ENCODE results near the gene TOR1B. TPM values are rescaled to one million over a fixed set of nuclear protein-coding genes. Genes with fewer than 3 reads are reported as not detected.

The TOR1B gene
- total RNA-seq, 4 donors from 2014 or later, result 4.1 to 33.9 (median 13.2) TPM

GRCh38 chr9:129813661-129814060 lies 10.7 kb downstream of the TOR1B start:
- TF ChIP-seq, protein P1, sequence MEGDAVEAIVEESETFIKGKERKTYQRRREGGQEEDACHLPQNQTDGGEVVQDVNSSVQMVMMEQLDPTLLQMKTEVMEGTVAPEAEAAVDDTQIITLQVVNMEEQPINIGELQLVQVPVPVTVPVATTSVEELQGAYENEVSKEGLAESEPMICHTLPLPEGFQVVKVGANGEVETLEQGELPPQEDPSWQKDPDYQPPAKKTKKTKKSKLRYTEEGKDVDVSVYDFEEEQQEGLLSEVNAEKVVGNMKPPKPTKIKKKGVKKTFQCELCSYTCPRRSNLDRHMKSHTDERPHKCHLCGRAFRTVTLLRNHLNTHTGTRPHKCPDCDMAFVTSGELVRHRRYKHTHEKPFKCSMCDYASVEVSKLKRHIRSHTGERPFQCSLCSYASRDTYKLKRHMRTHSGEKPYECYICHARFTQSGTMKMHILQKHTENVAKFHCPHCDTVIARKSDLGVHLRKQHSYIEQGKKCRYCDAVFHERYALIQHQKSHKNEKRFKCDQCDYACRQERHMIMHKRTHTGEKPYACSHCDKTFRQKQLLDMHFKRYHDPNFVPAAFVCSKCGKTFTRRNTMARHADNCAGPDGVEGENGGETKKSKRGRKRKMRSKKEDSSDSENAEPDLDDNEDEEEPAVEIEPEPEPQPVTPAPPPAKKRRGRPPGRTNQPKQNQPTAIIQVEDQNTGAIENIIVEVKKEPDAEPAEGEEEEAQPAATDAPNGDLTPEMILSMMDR (IDR thresholded peaks at IDR 0.05), result no peak
- no peak for TF ChIP-seq POLR2A (IDR thresholded peaks at IDR 0.05)
- no peak overlapping the region for H3K27ac ChIP-seq
- H3K4me3 ChIP-seq, result no peak overlapping the region
- intact Hi-C loops (cut with DNase I; ENCODE audit: low total_unique reads), result no loop called here
- no peaks in the 10 kb centered on the region for H3K4me1 ChIP-seq
- no peak for DNase-seq
- H3K36me3 ChIP-seq, result no peaks in the 10 kb centered on the region
- no peaks in the 10 kb centered on the region for H3K27me3 ChIP-seq
- no peaks in the 10 kb centered on the region for H3K9me3 ChIP-seq

DNA sequence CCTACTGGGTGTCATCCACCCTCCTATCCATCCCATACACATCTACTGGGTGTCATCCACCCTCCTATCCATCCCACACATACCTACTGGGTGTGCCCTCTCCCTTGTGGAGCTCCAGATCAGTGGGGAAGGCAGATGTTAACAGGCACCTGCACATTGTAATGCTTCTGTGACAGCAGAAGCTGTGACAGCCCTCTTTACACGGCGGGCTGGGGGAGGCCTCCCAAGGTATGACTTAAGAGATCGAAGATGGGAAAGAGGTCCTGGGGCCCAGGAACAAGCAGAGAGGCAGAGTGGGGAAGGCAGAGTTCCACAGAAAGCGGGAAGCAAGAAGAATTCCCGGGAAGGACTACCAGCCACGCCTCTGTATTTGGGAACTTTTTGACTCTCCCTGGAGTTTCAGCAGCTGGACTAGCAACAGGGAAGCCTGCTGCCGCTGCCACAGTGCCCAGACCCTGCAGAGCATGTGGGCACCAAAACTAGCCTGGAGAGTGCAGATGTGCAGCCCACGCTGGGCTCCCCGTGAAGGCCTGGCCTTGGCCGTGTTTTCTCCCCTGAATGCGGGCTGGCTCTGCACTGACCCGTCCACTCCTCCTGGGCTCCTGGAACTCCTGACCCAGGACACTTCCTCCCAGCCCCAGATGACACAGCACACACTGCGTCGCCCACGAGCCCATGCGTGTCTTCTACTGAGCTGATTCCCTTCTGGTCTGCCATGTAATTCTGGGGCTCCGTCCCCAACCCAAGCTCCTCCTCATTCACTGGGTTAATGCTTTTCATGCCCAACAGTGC lies 11.6 kb downstream of the TOR1B start:
- H3K4me1 ChIP-seq, result no peaks in the 10 kb centered on the region
- no peaks in the 10 kb centered on the region for H3K36me3 ChIP-seq
- TF ChIP-seq, protein P1 (IDR thresholded peaks at IDR 0.05), result no peak
- TF ChIP-seq POLR2A (IDR thresholded peaks at IDR 0.05), result no peak
- H3K27me3 ChIP-seq, result no peaks in the 10 kb centered on the region
- no peak overlapping the region for H3K4me3 ChIP-seq
- no peak for DNase-seq
- H3K27ac ChIP-seq, result no peak overlapping the region
- H3K9me3 ChIP-seq, result no peaks in the 10 kb centered on the region
- intact Hi-C loops (cut with DNase I; ENCODE audit: low total_unique reads), result no loop called here

GRCh38 chr9:129815278-129815677 lies 12.3 kb downstream of the TOR1B start:
- Histone ChIP-seq H3K27me3 (no peaks in the 10 kb centered on the region), H3K4me3 (no peak overlapping the region), H3K36me3 (no peaks in the 10 kb centered on the region), H3K9me3 (no peaks in the 10 kb centered on the region), H3K4me1 (no peaks in the 10 kb centered on the region), H3K27ac (no peak overlapping the region)
- DNase-seq, result no peak
- TF ChIP-seq, protein P1 (IDR thresholded peaks at IDR 0.05), result no peak
- TF ChIP-seq POLR2A (IDR thresholded peaks at IDR 0.05), result no peak
- intact Hi-C loops (cut with DNase I; ENCODE audit: low total_unique reads), result no loop called here

- H3K27ac ChIP-seq, result no peak overlapping the region
- no peaks in the 10 kb centered on the region for H3K36me3 ChIP-seq
- no peaks in the 10 kb centered on the region for H3K4me1 ChIP-seq
- H3K4me3 ChIP-seq, result no peak overlapping the region
- no peak for DNase-seq
- intact Hi-C loops (cut with DNase I; ENCODE audit: low total_unique reads), result no loop called here
- no peaks in the 10 kb centered on the region for H3K27me3 ChIP-seq
- no peaks in the 10 kb centered on the region for H3K9me3 ChIP-seq
- no peak for TF ChIP-seq POLR2A (IDR thresholded peaks at IDR 0.05)
- TF ChIP-seq, protein P1 (IDR thresholded peaks at IDR 0.05), result no peak
Observed at GRCh38 chr9:129816501-129817435, 13.8 kb downstream of the TOR1B start.

Measured in uterus (tissue), 4 donors.